Measurements from ENCODE around the gene DCUN1D1.
A peak's percentile ranks its signal among the peaks of the same experiment; 100 is the strongest.

The DCUN1D1 gene

GRCh38 chr3:182967218-182968204 is 12.8 kb downstream of the DCUN1D1 start:
- H3K4me2 ChIP-seq (ENCODE audit: low read depth, low read length, poor library complexity, severe bottlenecking) = peak overlapping the region; percentile 66
- no peaks in the 10 kb centered on the region for H3K27me3 ChIP-seq (ENCODE audit: insufficient read depth, low read length, poor library complexity, severe bottlenecking)
- H3K4me3 ChIP-seq (ENCODE audit: low read length, poor library complexity, severe bottlenecking) = peak overlapping the region; percentile 41
- no peaks in the 10 kb centered on the region for H3K9me2 ChIP-seq (replicated peaks; ENCODE audit: low read depth, low read length)
- TF ChIP-seq EZH2phosphoT487 (IDR thresholded peaks at IDR 0.05; ENCODE audit: borderline replicate concordance) (no peak), CTCF (conservative IDR thresholded peaks at IDR 0.05; ENCODE audit: low read length) (no peak)
- H2AFZ ChIP-seq (ENCODE audit: low read length) = no peak overlapping the region
- H3F3A ChIP-seq (ENCODE audit: low read depth) = no peaks in the 10 kb centered on the region
- H3K79me2 ChIP-seq (ENCODE audit: insufficient read depth, low read length) = peaks cover 99% of the 10 kb centered on the region
- H4K20me1 ChIP-seq (ENCODE audit: insufficient read depth, low read length, poor library complexity, severe bottlenecking) = peaks cover 80% of the 10 kb centered on the region
- H3K4me1 ChIP-seq (ENCODE audit: insufficient read depth, low read length, poor library complexity, severe bottlenecking) = peaks cover 59% of the 10 kb centered on the region
- H3K9me3 ChIP-seq (ENCODE audit: insufficient read depth, low read depth, low read length) = no peaks in the 10 kb centered on the region
- peaks cover 21% of the 10 kb centered on the region for H3K36me3 ChIP-seq (ENCODE audit: insufficient read depth, low read length)
- H3K9ac ChIP-seq (ENCODE audit: low read depth, low read length, poor library complexity, severe bottlenecking) = no peak overlapping the region

GRCh38 chr3:182965861-182966366 is 14.4 kb downstream of the DCUN1D1 start:
- H4K20me1 ChIP-seq (ENCODE audit: insufficient read depth, low read length, poor library complexity, severe bottlenecking) = peaks cover 72% of the 10 kb centered on the region
- TF ChIP-seq EZH2phosphoT487 (IDR thresholded peaks at IDR 0.05; ENCODE audit: borderline replicate concordance) = no peak
- no peak for TF ChIP-seq CTCF (conservative IDR thresholded peaks at IDR 0.05; ENCODE audit: low read length)
- peak overlapping the region; percentile 43 for H3K4me2 ChIP-seq (ENCODE audit: low read depth, low read length, poor library complexity, severe bottlenecking)
- no peaks in the 10 kb centered on the region for H3F3A ChIP-seq (ENCODE audit: low read depth)
- peak overlapping the region; percentile 36 for H3K9ac ChIP-seq (ENCODE audit: low read depth, low read length, poor library complexity, severe bottlenecking)
- H3K9me3 ChIP-seq (ENCODE audit: insufficient read depth, low read depth, low read length) = no peaks in the 10 kb centered on the region
- H3K36me3 ChIP-seq (ENCODE audit: insufficient read depth, low read length) = peaks cover 36% of the 10 kb centered on the region
- no peak overlapping the region for H2AFZ ChIP-seq (ENCODE audit: low read length)
- H3K4me1 ChIP-seq (ENCODE audit: insufficient read depth, low read length, poor library complexity, severe bottlenecking) = peaks cover 52% of the 10 kb centered on the region
- H3K27me3 ChIP-seq (ENCODE audit: insufficient read depth, low read length, poor library complexity, severe bottlenecking) = no peaks in the 10 kb centered on the region
- H3K79me2 ChIP-seq (ENCODE audit: insufficient read depth, low read length) = peaks cover 99% of the 10 kb centered on the region
- H3K9me2 ChIP-seq (replicated peaks; ENCODE audit: low read depth, low read length) = no peaks in the 10 kb centered on the region
- H3K4me3 ChIP-seq (ENCODE audit: low read length, poor library complexity, severe bottlenecking) = no peak overlapping the region

GRCh38 chr3:182964179-182964578 is 16.2 kb downstream of the DCUN1D1 start:
- H3K36me3 ChIP-seq (ENCODE audit: insufficient read depth, low read length) = peaks cover 52% of the 10 kb centered on the region
- TF ChIP-seq CTCF (conservative IDR thresholded peaks at IDR 0.05; ENCODE audit: low read length) = no peak
- no peaks in the 10 kb centered on the region for H3F3A ChIP-seq (ENCODE audit: low read depth)
- H3K4me2 ChIP-seq (ENCODE audit: low read depth, low read length, poor library complexity, severe bottlenecking) = no peak overlapping the region
- no peaks in the 10 kb centered on the region for H3K9me2 ChIP-seq (replicated peaks; ENCODE audit: low read depth, low read length)
- no peak overlapping the region for H3K9ac ChIP-seq (ENCODE audit: low read depth, low read length, poor library complexity, severe bottlenecking)
- no peak overlapping the region for H2AFZ ChIP-seq (ENCODE audit: low read length)
- peaks cover 70% of the 10 kb centered on the region for H4K20me1 ChIP-seq (ENCODE audit: insufficient read depth, low read length, poor library complexity, severe bottlenecking)
- H3K79me2 ChIP-seq (ENCODE audit: insufficient read depth, low read length) = peaks cover 97% of the 10 kb centered on the region
- no peaks in the 10 kb centered on the region for H3K27me3 ChIP-seq (ENCODE audit: insufficient read depth, low read length, poor library complexity, severe bottlenecking)
- no peak overlapping the region for H3K4me3 ChIP-seq (ENCODE audit: low read length, poor library complexity, severe bottlenecking)
- H3K4me1 ChIP-seq (ENCODE audit: insufficient read depth, low read length, poor library complexity, severe bottlenecking) = peaks cover 43% of the 10 kb centered on the region
- H3K9me3 ChIP-seq (ENCODE audit: insufficient read depth, low read depth, low read length) = no peaks in the 10 kb centered on the region

Measured in Loucy (cell line).